Endothelial cell of umbilical vein (primary cell): Measurements from ENCODE around the gene LTK. TPM values are rescaled to one million over a fixed set of nuclear protein-coding genes. Genes with fewer than 3 reads are reported as not detected.

Experiments used
- BruUV-seq: library from RNA; stranded (reverse); fragments of 400-500 nt; replicated peaks from 2 replicates; lab custom pipeline; 2021; lab: Mats Ljungman, UMichigan
- CTCF ChIA-PET: fragments of 300-600, 350-600 bp; sonication (Branson Sonifier 250); formaldehyde crosslinking; loops from one replicate; lab custom pipeline; 2021; ENCODE audit warnings: antibody characterized with exemption, inconsistent platforms; lab: Charles Lee
- POLR2A ChIA-PET: fragments of 300-600, 350-600 bp; sonication (Branson Sonifier 250); formaldehyde crosslinking; loops from one replicate; lab custom pipeline; 2021; ENCODE audit warnings: antibody characterized with exemption, inconsistent platforms; lab: Charles Lee
- DNase-seq: peaks from one replicate; pipeline ENCODE4 v3.0.0-alpha.2; 2011; ENCODE audit warnings: low read depth, low spot score
- FAIRE-seq: peaks from 2 replicates; lab custom pipeline; 2011; peaks lifted over from hg19 to GRCh38; lab: Jason Lieb, UNC
- H2AFZ ChIP-seq: 2 replicates; pipeline ENCODE4 v1.6.0; 2012; ENCODE audit warnings: low read depth, low read length, control low read depth, inconsistent platforms
- H3K27ac ChIP-seq: 2 replicates; pipeline ENCODE4 v1.5.1; 2011; ENCODE audit warnings: low read depth, mild to moderate bottlenecking, control low read depth, low read length, moderate library complexity; ENCODE audit not compliant: insufficient read depth
- H3K27me3 ChIP-seq, 2 experiments: 2 replicates each; pipeline versions ENCODE4 v1.6.0 to v1.6.1; 2011; ENCODE audit warnings: low read length in 2 of 2, mixed read lengths in 1 of 2; ENCODE audit not compliant: control insufficient read depth in 2 of 2, insufficient read depth in 2 of 2
- H3K36me3 ChIP-seq, 2 experiments: 2 replicates in 1 of 2; 3 replicates in 1 of 2; pipeline ENCODE4 v1.5.1; 2011; ENCODE audit warnings: low read length in 2 of 2, mild to moderate bottlenecking in 1 of 2, moderate library complexity in 1 of 2; ENCODE audit not compliant: control insufficient read depth in 2 of 2, insufficient read depth in 2 of 2; ENCODE audit errors: extremely low read depth in 1 of 2
- H3K4me1 ChIP-seq: 3 replicates; pipeline ENCODE4 v1.5.1; 2011; ENCODE audit warnings: mild to moderate bottlenecking, low read length; ENCODE audit not compliant: control insufficient read depth, insufficient read depth; ENCODE audit errors: extremely low read depth
- H3K4me2 ChIP-seq: 2 replicates; pipeline ENCODE4 v1.6.1; 2011; ENCODE audit warnings: low read length, control low read depth, mixed read lengths; ENCODE audit not compliant: insufficient read depth
- H3K4me3 ChIP-seq, 3 experiments: fragments of 200-600 bp in 1 of 3; sonication (generic), shearing (Covaris generic) in 1 of 3; replicated peaks in 1 of 3; 2 replicates each; pipeline ENCODE4 v1.5.1; 2011 to 2016; ENCODE audit warnings: control low read depth in 3 of 3, low read length in 3 of 3, mild to moderate bottlenecking in 2 of 3, inconsistent platforms in 1 of 3, low read depth in 1 of 3, moderate library complexity in 1 of 3; ENCODE audit not compliant: insufficient read depth in 1 of 3
- H3K79me2 ChIP-seq: 2 replicates; pipeline ENCODE4 v1.6.0; 2012; ENCODE audit warnings: low read length, inconsistent platforms; ENCODE audit not compliant: control insufficient read depth, insufficient read depth
- H3K9ac ChIP-seq: replicated peaks from 2 replicates; pipeline ENCODE3; 2011; ENCODE audit warnings: low read length, control low read depth; ENCODE audit not compliant: insufficient read depth; ENCODE audit errors: extremely low read depth
- H3K9me1 ChIP-seq: replicated peaks from 3 replicates; pipeline ENCODE4 v1.6.0; 2011; ENCODE audit warnings: mild to moderate bottlenecking, low read length; ENCODE audit not compliant: control insufficient read depth, insufficient read depth; ENCODE audit errors: extremely low read depth
- H3K9me3 ChIP-seq: replicated peaks from 2 replicates; pipeline ENCODE4 v1.5.1; 2012; ENCODE audit warnings: low read length, inconsistent platforms; ENCODE audit not compliant: control insufficient read depth, insufficient read depth
- H4K20me1 ChIP-seq: replicated peaks from 2 replicates; pipeline ENCODE3; 2011; ENCODE audit warnings: mild to moderate bottlenecking, low read length; ENCODE audit not compliant: control insufficient read depth, insufficient read depth; ENCODE audit errors: extremely low read depth
- EZH2 ChIP-seq: IDR thresholded peaks from 2 replicates; pipeline ENCODE4 v1.6.1; 2012; ENCODE audit warnings: borderline replicate concordance, low read depth, mild to moderate bottlenecking, moderate library complexity, low read length, inconsistent platforms; ENCODE audit not compliant: severe bottlenecking
- FOS ChIP-seq: IDR thresholded peaks from 2 replicates; pipeline ENCODE4 v1.6.1; 2011; ENCODE audit warnings: mild to moderate bottlenecking, low read length, moderate library complexity, borderline replicate concordance; ENCODE audit not compliant: insufficient read depth
- GATA2 ChIP-seq: IDR thresholded peaks from 2 replicates; pipeline ENCODE4 v1.7.0; 2011; ENCODE audit warnings: low read depth, mild to moderate bottlenecking, moderate library complexity, mixed read lengths, low read length; ENCODE audit not compliant: insufficient read length, insufficient read depth
- JUN ChIP-seq: IDR thresholded peaks from 2 replicates; pipeline ENCODE4 v1.6.1; 2011; ENCODE audit warnings: borderline replicate concordance, low read depth; ENCODE audit not compliant: insufficient read length, insufficient read depth
- MYC ChIP-seq: IDR thresholded peaks from one replicate; pipeline ENCODE4 v1.6.1; 2011; ENCODE audit warnings: mild to moderate bottlenecking, low read depth, low read length
- POLR2A ChIP-seq: IDR thresholded peaks from 2 replicates; pipeline ENCODE4 v1.6.1; 2012; ENCODE audit warnings: low read depth, mild to moderate bottlenecking, control low read depth, low read length
- POLR2AphosphoS5 ChIP-seq: IDR thresholded peaks from 2 replicates; pipeline ENCODE4 v1.6.1; 2012; ENCODE audit warnings: low read depth, mild to moderate bottlenecking, control low read depth, low read length, moderate library complexity; ENCODE audit not compliant: insufficient read depth
- dilution Hi-C: fragments of 300-500 bp; cut with MboI; formaldehyde crosslinking; loops from one replicate; pipeline ENCODE4 v1.15.0; 2019; ENCODE audit warnings: low sequenced_read_pairs; ENCODE audit not compliant: extremely low pct_ligation_motif_present
- intact Hi-C: fragments of 100-400 bp; cut with micrococcal nuclease; formaldehyde crosslinking; loops from one replicate; pipeline ENCODE4 v1.10.0; 2022
- polyA plus RNA-seq, 4 experiments: library from polyadenylated mRNA; depleted of rRNA in 3 of 4; stranded (reverse) in 3 of 4; unstranded in 1 of 4; fragments of >200 nt; gene quantifications; 2 replicates each; pipeline versions ENCODE4 v1.2.1 to v1.2.3, GENCODE V29; 2011 to 2012; ENCODE audit warnings: missing spikeins in 1 of 4
- total RNA-seq: library from RNA; stranded (reverse); gene quantifications from 2 replicates; pipeline ENCODE4 v1.2.3, GENCODE V29; 2021
- TF ChIP-seq, protein P1 (sequence below), 2 donors: IDR thresholded peaks; 1 replicate in 1 of 2; 2 replicates in 1 of 2; pipeline ENCODE4 v1.5.1; 2011; ENCODE audit warnings: low read length in 2 of 2, mild to moderate bottlenecking in 2 of 2, moderate library complexity in 2 of 2, control low read depth in 1 of 2, inconsistent platforms in 1 of 2, low read depth in 1 of 2; ENCODE audit not compliant: insufficient read depth in 1 of 2; ENCODE audit errors: extremely low read depth in 1 of 2
- TF ChIP-seq, protein P2 (sequence below): IDR thresholded peaks from 2 replicates; pipeline ENCODE4 v1.6.1; 2011; ENCODE audit not compliant: insufficient read depth, insufficient read length

Gene LTK
- total and polyA plus RNA-seq, 2 donors (not counting 3 experiments of a cell fraction or from before 2014, with no cell fraction given) = 0.15 to 0.17 TPM

DNA sequence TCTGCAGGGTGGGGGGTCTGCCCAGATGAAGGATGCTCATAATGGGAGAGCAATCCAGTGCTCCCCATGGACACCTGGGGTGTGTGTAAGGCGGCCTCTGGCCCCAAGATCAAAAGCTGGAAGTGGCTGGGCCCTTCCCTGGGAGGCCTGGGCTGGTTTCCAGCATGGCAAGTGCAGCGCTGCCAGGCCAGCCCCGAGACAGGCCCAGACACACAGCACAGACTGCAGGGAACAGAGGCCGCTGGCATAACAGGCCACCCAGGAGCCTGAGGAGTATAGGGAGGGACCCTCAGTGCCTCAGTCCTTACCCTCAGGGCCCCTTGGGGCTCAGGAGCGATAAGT is 10.0 kb downstream of the LTK start:
- Histone ChIP-seq H3K79me2 (no peaks in the 10 kb centered on the region), H3K9me1 (no peaks in the 10 kb centered on the region), H2AFZ (no peak overlapping the region), H3K9ac (no peak overlapping the region), H3K9me3 (no peaks in the 10 kb centered on the region), H4K20me1 (no peaks in the 10 kb centered on the region), H3K4me2 (no peak overlapping the region), H3K4me1 (peaks cover 15% of the 10 kb centered on the region), H3K27me3 (peaks cover 23 to 29% of the 10 kb centered on the region in 2 experiments), H3K27ac (no peak overlapping the region), H3K36me3 (no peaks in the 10 kb centered on the region), H3K4me3 (no peak overlapping the region)
- ChIA-PET POLR2A (no interaction called here), CTCF (interaction anchor here (1.2 kb wide), 1 partner anchor 38 kb away, joined by 5 read pairs; no protein-coding TSS in a partner anchor)
- BruUV-seq = no TSS peak
- DNase-seq (no peak), FAIRE-seq (no peak)
- intact Hi-C loops = loop anchor here (5.0 kb wide), 1 partner anchor 39 kb away; the partner anchor contains the start of gene RPAP1
- TF ChIP-seq POLR2A = no peak
- TF ChIP-seq GATA2 = no peak
- TF ChIP-seq, protein P1, sequence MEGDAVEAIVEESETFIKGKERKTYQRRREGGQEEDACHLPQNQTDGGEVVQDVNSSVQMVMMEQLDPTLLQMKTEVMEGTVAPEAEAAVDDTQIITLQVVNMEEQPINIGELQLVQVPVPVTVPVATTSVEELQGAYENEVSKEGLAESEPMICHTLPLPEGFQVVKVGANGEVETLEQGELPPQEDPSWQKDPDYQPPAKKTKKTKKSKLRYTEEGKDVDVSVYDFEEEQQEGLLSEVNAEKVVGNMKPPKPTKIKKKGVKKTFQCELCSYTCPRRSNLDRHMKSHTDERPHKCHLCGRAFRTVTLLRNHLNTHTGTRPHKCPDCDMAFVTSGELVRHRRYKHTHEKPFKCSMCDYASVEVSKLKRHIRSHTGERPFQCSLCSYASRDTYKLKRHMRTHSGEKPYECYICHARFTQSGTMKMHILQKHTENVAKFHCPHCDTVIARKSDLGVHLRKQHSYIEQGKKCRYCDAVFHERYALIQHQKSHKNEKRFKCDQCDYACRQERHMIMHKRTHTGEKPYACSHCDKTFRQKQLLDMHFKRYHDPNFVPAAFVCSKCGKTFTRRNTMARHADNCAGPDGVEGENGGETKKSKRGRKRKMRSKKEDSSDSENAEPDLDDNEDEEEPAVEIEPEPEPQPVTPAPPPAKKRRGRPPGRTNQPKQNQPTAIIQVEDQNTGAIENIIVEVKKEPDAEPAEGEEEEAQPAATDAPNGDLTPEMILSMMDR (IDR thresholded peaks at IDR 0.05; ENCODE audit: extremely low read depth in 1 of 2, insufficient read depth in 1 of 2, low read depth in 1 of 2, low read length in 2 of 2) = no peak
- TF ChIP-seq FOS = no peak
- no peak for TF ChIP-seq MYC
- no peak for TF ChIP-seq POLR2AphosphoS5
- no peak for TF ChIP-seq EZH2
- no peak for TF ChIP-seq JUN
- TF ChIP-seq, protein P2, sequence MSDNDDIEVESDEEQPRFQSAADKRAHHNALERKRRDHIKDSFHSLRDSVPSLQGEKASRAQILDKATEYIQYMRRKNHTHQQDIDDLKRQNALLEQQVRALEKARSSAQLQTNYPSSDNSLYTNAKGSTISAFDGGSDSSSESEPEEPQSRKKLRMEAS = no peak
- dilution Hi-C loops = no loop called here
